ENCODE data around the gene SDK1. TPM values are rescaled to one million over a fixed set of nuclear protein-coding genes. Genes with fewer than 3 reads are reported as not detected.

The SDK1 gene
- total and polyA plus RNA-seq, 10 of the 15 experiments (the other 5 are each of a cell fraction or from before 2014, with no cell fraction given), result 0.14 to 0.33 TPM; not detected in 8

DNA sequence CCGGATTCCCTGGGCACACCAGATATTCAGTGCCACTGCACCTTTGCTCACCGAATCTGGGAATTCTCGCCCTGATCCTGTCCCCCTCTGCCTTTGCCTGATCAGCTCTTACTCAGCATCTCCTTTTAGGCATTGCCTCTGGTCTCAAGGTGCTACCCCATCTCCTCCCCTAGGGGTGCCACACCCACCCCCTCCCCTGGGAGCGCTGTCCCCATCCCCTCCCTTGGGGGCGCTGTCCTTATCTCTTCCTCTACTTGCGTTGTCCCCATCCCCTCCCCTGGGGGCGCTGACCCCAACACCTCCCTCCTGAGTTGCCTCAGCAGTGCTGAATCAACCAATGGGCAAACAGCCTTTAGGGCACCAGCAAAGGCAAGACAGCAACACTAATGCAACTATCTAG is 694.1 kb downstream of the SDK1 start (continued):
- TF ChIP-seq, protein P1, sequence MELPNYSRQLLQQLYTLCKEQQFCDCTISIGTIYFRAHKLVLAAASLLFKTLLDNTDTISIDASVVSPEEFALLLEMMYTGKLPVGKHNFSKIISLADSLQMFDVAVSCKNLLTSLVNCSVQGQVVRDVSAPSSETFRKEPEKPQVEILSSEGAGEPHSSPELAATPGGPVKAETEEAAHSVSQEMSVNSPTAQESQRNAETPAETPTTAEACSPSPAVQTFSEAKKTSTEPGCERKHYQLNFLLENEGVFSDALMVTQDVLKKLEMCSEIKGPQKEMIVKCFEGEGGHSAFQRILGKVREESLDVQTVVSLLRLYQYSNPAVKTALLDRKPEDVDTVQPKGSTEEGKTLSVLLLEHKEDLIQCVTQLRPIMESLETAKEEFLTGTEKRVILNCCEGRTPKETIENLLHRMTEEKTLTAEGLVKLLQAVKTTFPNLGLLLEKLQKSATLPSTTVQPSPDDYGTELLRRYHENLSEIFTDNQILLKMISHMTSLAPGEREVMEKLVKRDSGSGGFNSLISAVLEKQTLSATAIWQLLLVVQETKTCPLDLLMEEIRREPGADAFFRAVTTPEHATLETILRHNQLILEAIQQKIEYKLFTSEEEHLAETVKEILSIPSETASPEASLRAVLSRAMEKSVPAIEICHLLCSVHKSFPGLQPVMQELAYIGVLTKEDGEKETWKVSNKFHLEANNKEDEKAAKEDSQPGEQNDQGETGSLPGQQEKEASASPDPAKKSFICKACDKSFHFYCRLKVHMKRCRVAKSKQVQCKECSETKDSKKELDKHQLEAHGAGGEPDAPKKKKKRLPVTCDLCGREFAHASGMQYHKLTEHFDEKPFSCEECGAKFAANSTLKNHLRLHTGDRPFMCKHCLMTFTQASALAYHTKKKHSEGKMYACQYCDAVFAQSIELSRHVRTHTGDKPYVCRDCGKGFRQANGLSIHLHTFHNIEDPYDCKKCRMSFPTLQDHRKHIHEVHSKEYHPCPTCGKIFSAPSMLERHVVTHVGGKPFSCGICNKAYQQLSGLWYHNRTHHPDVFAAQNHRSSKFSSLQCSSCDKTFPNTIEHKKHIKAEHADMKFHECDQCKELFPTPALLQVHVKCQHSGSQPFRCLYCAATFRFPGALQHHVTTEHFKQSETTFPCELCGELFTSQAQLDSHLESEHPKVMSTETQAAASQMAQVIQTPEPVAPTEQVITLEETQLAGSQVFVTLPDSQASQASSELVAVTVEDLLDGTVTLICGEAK (IDR thresholded peaks at IDR 0.05; ENCODE audit: borderline replicate concordance), result no peak
- TF ChIP-seq, protein P2, sequence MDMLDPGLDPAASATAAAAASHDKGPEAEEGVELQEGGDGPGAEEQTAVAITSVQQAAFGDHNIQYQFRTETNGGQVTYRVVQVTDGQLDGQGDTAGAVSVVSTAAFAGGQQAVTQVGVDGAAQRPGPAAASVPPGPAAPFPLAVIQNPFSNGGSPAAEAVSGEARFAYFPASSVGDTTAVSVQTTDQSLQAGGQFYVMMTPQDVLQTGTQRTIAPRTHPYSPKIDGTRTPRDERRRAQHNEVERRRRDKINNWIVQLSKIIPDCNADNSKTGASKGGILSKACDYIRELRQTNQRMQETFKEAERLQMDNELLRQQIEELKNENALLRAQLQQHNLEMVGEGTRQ (IDR thresholded peaks at IDR 0.05; ENCODE audit: borderline replicate concordance, low read depth, low read length), result no peak

DNA sequence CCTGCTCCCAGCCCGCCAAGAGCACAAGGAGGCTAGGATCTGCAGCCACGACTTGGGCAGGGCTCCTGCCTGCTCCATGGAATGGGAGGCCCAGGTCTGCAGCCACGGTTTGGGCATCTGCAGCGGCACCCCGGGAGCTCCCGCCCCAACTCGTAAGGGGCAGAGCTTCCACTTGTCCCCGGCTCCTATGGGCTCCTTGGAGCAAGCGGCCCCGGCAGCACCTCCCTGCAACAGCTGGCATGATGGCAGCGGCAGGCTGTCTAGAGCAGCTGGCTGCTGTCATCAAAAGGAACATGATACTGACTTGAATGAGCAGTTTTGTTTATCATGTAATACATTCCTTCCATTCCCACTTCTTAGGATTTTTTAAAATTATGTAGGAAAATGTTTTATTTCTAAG is 697.0 kb downstream of the SDK1 start:
- H4K20me1 ChIP-seq (ENCODE audit: control insufficient read depth, insufficient read depth), result no peaks in the 10 kb centered on the region
- no peak overlapping the region for H3K4me2 ChIP-seq (ENCODE audit: control insufficient read depth, insufficient read depth)
- no peaks in the 10 kb centered on the region for H3K36me3 ChIP-seq (ENCODE audit: control insufficient read depth in 2 of 2, insufficient read depth in 2 of 2, low read length in 1 of 2)
- no peak for FAIRE-seq
- no peak for TF ChIP-seq MEF2A (IDR thresholded peaks at IDR 0.05; ENCODE audit: insufficient read depth, low read depth, low read length)
- TF ChIP-seq BRCA1 (IDR thresholded peaks at IDR 0.05; ENCODE audit: low read depth, low read length), result no peak
- no peak for TF ChIP-seq TCF3 (IDR thresholded peaks at IDR 0.05; ENCODE audit: borderline replicate concordance, insufficient read depth, low read depth, low read length)
- no peak for TF ChIP-seq YBX1 (IDR thresholded peaks at IDR 0.05)
- TF ChIP-seq POLR2A (IDR thresholded peaks at IDR 0.05; ENCODE audit: low read depth, low read length), result no peak
- no peak for TF ChIP-seq MYB (IDR thresholded peaks at IDR 0.05; ENCODE audit: borderline replicate concordance, low read depth, low read length)
- no peak for TF ChIP-seq STAT3 (IDR thresholded peaks at IDR 0.05; ENCODE audit: low read depth, low read length)
- TF ChIP-seq, protein P3, sequence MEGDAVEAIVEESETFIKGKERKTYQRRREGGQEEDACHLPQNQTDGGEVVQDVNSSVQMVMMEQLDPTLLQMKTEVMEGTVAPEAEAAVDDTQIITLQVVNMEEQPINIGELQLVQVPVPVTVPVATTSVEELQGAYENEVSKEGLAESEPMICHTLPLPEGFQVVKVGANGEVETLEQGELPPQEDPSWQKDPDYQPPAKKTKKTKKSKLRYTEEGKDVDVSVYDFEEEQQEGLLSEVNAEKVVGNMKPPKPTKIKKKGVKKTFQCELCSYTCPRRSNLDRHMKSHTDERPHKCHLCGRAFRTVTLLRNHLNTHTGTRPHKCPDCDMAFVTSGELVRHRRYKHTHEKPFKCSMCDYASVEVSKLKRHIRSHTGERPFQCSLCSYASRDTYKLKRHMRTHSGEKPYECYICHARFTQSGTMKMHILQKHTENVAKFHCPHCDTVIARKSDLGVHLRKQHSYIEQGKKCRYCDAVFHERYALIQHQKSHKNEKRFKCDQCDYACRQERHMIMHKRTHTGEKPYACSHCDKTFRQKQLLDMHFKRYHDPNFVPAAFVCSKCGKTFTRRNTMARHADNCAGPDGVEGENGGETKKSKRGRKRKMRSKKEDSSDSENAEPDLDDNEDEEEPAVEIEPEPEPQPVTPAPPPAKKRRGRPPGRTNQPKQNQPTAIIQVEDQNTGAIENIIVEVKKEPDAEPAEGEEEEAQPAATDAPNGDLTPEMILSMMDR (IDR thresholded peaks at IDR 0.05 in 2 of 3, conservative IDR thresholded peaks at IDR 0.05 in 1 of 3; ENCODE audit: control insufficient read depth in 2 of 3, extremely low read depth in 1 of 3, insufficient read depth in 1 of 3, low read depth in 3 of 3, low read length in 3 of 3), result no peak
- no peak for TF ChIP-seq NRF1 (conservative IDR thresholded peaks at IDR 0.05; ENCODE audit: low read depth, low read length)
- TF ChIP-seq SIN3A (IDR thresholded peaks at IDR 0.05; ENCODE audit: low read depth, low read length), result no peak
- no peak for TF ChIP-seq NFYA (IDR thresholded peaks at IDR 0.05; ENCODE audit: borderline replicate concordance, low read depth, low read length)
- TF ChIP-seq BCL11A (IDR thresholded peaks at IDR 0.05; ENCODE audit: low read depth, low read length), result no peak
- intact Hi-C loops (cut with micrococcal nuclease; ENCODE audit: unreplicated experiment) (no loop called here), in situ Hi-C loops (cut with MboI) (no loop called here)
- no peak for ATAC-seq
- H3K4me1 ChIP-seq (ENCODE audit: control insufficient read depth, insufficient read depth, low read length), result no peaks in the 10 kb centered on the region
- H3K9me3 ChIP-seq (replicated peaks; ENCODE audit: control insufficient read depth, insufficient read depth, low read length), result no peaks in the 10 kb centered on the region; the same call in 2 of the 3 replicates
- POLR2A ChIA-PET, result no interaction called here
- no peak overlapping the region for H3K4me3 ChIP-seq
- DNase-seq (ENCODE audit: low read depth, low spot score), result no peak
- no peak overlapping the region for H3K27ac ChIP-seq (ENCODE audit: control insufficient read depth, insufficient read depth)
- SMC1A ChIA-PET (ENCODE audit: uncharacterized antibody, unreplicated experiment), result no interaction called here
- CTCF ChIA-PET, result no interaction called here
- RAD21 ChIA-PET (ENCODE audit: unreplicated experiment), result no interaction called here
- no peaks in the 10 kb centered on the region for H3K79me2 ChIP-seq (ENCODE audit: control insufficient read depth, insufficient read depth, low read length)
- H2AFZ ChIP-seq (ENCODE audit: control insufficient read depth, low read depth, low read length), result no peak overlapping the region
- no peaks in the 10 kb centered on the region for H3K27me3 ChIP-seq (replicated peaks in 1 of 2; ENCODE audit: control insufficient read depth in 2 of 2, insufficient read depth in 2 of 2, low read length in 1 of 2)
- H3K9ac ChIP-seq (ENCODE audit: control insufficient read depth, insufficient read depth, low read length), result no peak overlapping the region
- BruUV-seq (replicated peaks), result no TSS peak
- 47% methylated on average over 11 of the region's 11 CpGs for WGBS (ENCODE audit: insufficient coverage, insufficient replicate concordance, low lambda C conversion rate, missing lambda C conversion rate)

Data from GM12878 (cell line).